ENCODE results near the gene ZNF133. TPM values are rescaled to one million over a fixed set of nuclear protein-coding genes. Genes with fewer than 3 reads are reported as not detected.
A peak's percentile ranks its signal among the peaks of the same experiment; 100 is the strongest.

Gene ZNF133
- total RNA-seq (2021) (13.9 to 16.2 TPM (median 14.7 TPM) in 3 replicates), Bru-seq, nascent RNA (percentile 91 among the genes with signal in this experiment)
- long read RNA-seq, experiment 1, partial matches to known transcripts = 2 of 40 reads
- long read RNA-seq, experiment 1, other reads (novel, unspliced or antisense) = 31 of 40 reads
- long read RNA-seq, experiment 2, partial matches to known transcripts = 4 of 22 reads
- long read RNA-seq, experiment 2, other reads (novel, unspliced or antisense) = 17 of 22 reads
- long read RNA-seq, experiment 3, partial matches to known transcripts = 1 of 19 reads
- long read RNA-seq, experiment 3, other reads (novel, unspliced or antisense) = 14 of 19 reads

- Mint-ChIP-seq H3K36me3 (peaks cover 27% of the 10 kb centered on the region), H3K4me3 (peak within 1 kb of the TSS; percentile 96), H3K4me1 (peaks cover 12% of the 10 kb centered on the region), H3K9me3 (peaks cover 26% of the 10 kb centered on the region), H3K27ac (peak within 1 kb of the TSS; percentile 95), H3K27me3 (ENCODE audit: low read depth) (peaks cover 29% of the 10 kb centered on the region)
- ATAC-seq (peak; percentile 95), DNase-seq (ENCODE audit: low spot score) (peak; percentile 98)
- ChIA-PET CTCF (interaction anchor here (0.5 to 1.5 kb wide), 7 partner anchors 12 to 605 kb away, joined by 3 to 8 read pairs (median 4); no protein-coding TSS in a partner anchor), POLR2A (interaction anchor here (0.6 to 1.4 kb wide), 4 partner anchors 36 to 219 kb away, joined by 3 to 8 read pairs (median 4); partner anchors contain the start of genes DZANK1, POLR3F and SEC23B)
- peak; percentile 99 for TF ChIP-seq SP1 (CRISPR knock-in tag; conservative IDR thresholded peaks at IDR 0.05)
- peak; percentile 72; the same call in 1 of the 2 replicates for TF ChIP-seq CBFB (CRISPR knock-in tag; IDR thresholded peaks at IDR 0.05; ENCODE audit: low read depth)
- TF ChIP-seq CREM (CRISPR knock-in tag; IDR thresholded peaks at IDR 0.05) = peak; percentile 97
- TF ChIP-seq NFE2L1 (CRISPR knock-in tag; IDR thresholded peaks at IDR 0.05) = peak; percentile 42; the same call in 1 of the 2 replicates
- TF ChIP-seq ERG (CRISPR knock-in tag; IDR thresholded peaks at IDR 0.05) = no peak
- no peak for TF ChIP-seq NFATC4 (CRISPR knock-in tag; IDR thresholded peaks at IDR 0.05)
- peak; percentile 49; the same call in 1 of the 2 replicates for TF ChIP-seq NFYB (CRISPR knock-in tag; conservative IDR thresholded peaks at IDR 0.05; ENCODE audit: low read depth)
- TF ChIP-seq GABPB1 (CRISPR knock-in tag; IDR thresholded peaks at IDR 0.05) = peak; percentile 59
- TF ChIP-seq MAX (CRISPR knock-in tag; IDR thresholded peaks at IDR 0.05) = peak; percentile 48
- TF ChIP-seq MLX (CRISPR knock-in tag; IDR thresholded peaks at IDR 0.05) = no peak
- peak; percentile 26; the same call in 1 of the 2 replicates for TF ChIP-seq ARID4B (CRISPR knock-in tag; IDR thresholded peaks at IDR 0.05; ENCODE audit: borderline replicate concordance)
- 0 out of 2 replicates have a peak, but pooled peaks have one; percentile 44 for TF ChIP-seq KAT7 (CRISPR knock-in tag; IDR thresholded peaks at IDR 0.05; ENCODE audit: borderline replicate concordance)
- 0 out of 2 replicates have a peak, but pooled peaks have one; percentile 32 for TF ChIP-seq HMGXB4 (CRISPR knock-in tag; IDR thresholded peaks at IDR 0.05)
- peak; percentile 51 for TF ChIP-seq USF1 (CRISPR knock-in tag; IDR thresholded peaks at IDR 0.05)
- TF ChIP-seq HMGA2 (CRISPR knock-in tag; IDR thresholded peaks at IDR 0.05) = no peak
- TF ChIP-seq E2F5 (CRISPR knock-in tag; IDR thresholded peaks at IDR 0.05) = peak; percentile 38; the same call in 1 of the 2 replicates
These were observed at the start of gene ZNF133 for GRCh38 chr20:18287915-18288748. TSS of gene ZNF133 (plus strand) at chr20:18288527. CDS start at chr20:18305687, 17,160 bp downstream.

All from WTC11 (cell line).